HCT116 (cell line): Measurements from ENCODE around the gene METTL24. TPM values are rescaled to one million over a fixed set of nuclear protein-coding genes. Genes with fewer than 3 reads are reported as not detected.

ENCODE experiments used
- ATAC-seq: fragments of 200-7000 bp; cut with Tn5 transposase; 2 replicates; pipeline ENCODE4 v1.9.1; 2020; ENCODE audit warnings: mild to moderate bottlenecking, moderate library complexity
- BruUV-seq: library from RNA; stranded (reverse); fragments of 400-500 nt; replicated peaks from 2 replicates; lab custom pipeline; 2021; lab: Mats Ljungman, UMichigan
- CTCF ChIA-PET: fragments of 300-600 bp; sonication (Branson Sonifier 250); formaldehyde crosslinking; loops from one replicate; lab custom pipeline; 2021; ENCODE audit warnings: antibody characterized with exemption; lab: Charles Lee
- POLR2A ChIA-PET: fragments of 300-600, 350-600 bp; sonication (Branson Sonifier 250); formaldehyde crosslinking; loops from one replicate; lab custom pipeline; 2021; ENCODE audit warnings: antibody characterized with exemption; lab: Charles Lee
- RAD21 ChIA-PET, 2 experiments: fragments of 300-600 bp; sonication (Branson Sonifier 250); formaldehyde crosslinking; loops; one replicate each; lab custom pipeline; 2023; ENCODE audit warnings: low total read pairs in 2 of 2; ENCODE audit not compliant: uncharacterized antibody in 2 of 2, unreplicated experiment in 2 of 2, low non-redundant PET in 1 of 2; lab: Charles Lee
- DNase-seq: peaks from one replicate; pipeline ENCODE4 v3.0.0-alpha.2; 2010; ENCODE audit warnings: low read depth, low spot score
- H2AFZ ChIP-seq: fragments of 200-600 bp; shearing (Covaris generic), sonication (generic); 2 replicates; pipeline ENCODE4 v1.6.1; 2017; ENCODE audit warnings: low read depth, mixed run types, mixed read lengths, antibody characterized with exemption, low read length; ENCODE audit not compliant: poor library complexity, severe bottlenecking
- H3K27ac ChIP-seq: 2 replicates; pipeline ENCODE4 v1.5.1; 2012; ENCODE audit warnings: low read depth, low read length
- H3K27me3 ChIP-seq: fragments of 200-600 bp; sonication (generic); 2 replicates; pipeline ENCODE4 v1.6.1; 2016; ENCODE audit warnings: mixed run types, low read length, mixed read lengths; ENCODE audit not compliant: insufficient read depth
- H3K36me3 ChIP-seq, 2 experiments: fragments of 200-500 bp in 1 of 2; fragments of 200-600 bp in 1 of 2; sonication (Bioruptor generic) in 1 of 2; sonication (generic) in 1 of 2; 2 replicates each; pipeline versions ENCODE4 v1.5.1 to v1.6.1; 2014 to 2016; ENCODE audit warnings: low read length in 2 of 2, inconsistent platforms in 1 of 2, mixed read lengths in 1 of 2, mixed run types in 1 of 2; ENCODE audit not compliant: insufficient read depth in 2 of 2, control insufficient read depth in 1 of 2
- H3K4me1 ChIP-seq, 2 experiments: fragments of 200-600 bp in 1 of 2; sonication (generic) in 1 of 2; 2 replicates each; pipeline versions ENCODE4 v1.5.1 to v1.6.1; 2012 to 2017; ENCODE audit warnings: low read length in 2 of 2, inconsistent platforms in 1 of 2, mild to moderate bottlenecking in 1 of 2, mixed read lengths in 1 of 2, mixed run types in 1 of 2, moderate library complexity in 1 of 2; ENCODE audit not compliant: insufficient read depth in 2 of 2, control insufficient read depth in 1 of 2
- H3K4me2 ChIP-seq: fragments of 200-600 bp; sonication (generic); 2 replicates; pipeline ENCODE4 v1.6.1; 2017; ENCODE audit warnings: mixed run types, low read length, mixed read lengths
- H3K4me3 ChIP-seq, 2 experiments: fragments of 200-600 bp in 1 of 2; sonication (generic) in 1 of 2; replicated peaks in 1 of 2; 2 replicates each; pipeline ENCODE4 v1.5.1; 2011 to 2016; ENCODE audit warnings: low read length in 2 of 2, control low read depth in 1 of 2, low read depth in 1 of 2, mild to moderate bottlenecking in 1 of 2, mixed read lengths in 1 of 2, mixed run types in 1 of 2
- H3K79me2 ChIP-seq: fragments of 200-600 bp; sonication (generic); 2 replicates; pipeline ENCODE4 v1.6.1; 2017; ENCODE audit warnings: mild to moderate bottlenecking, mixed run types, low read length, moderate library complexity, mixed read lengths; ENCODE audit not compliant: insufficient read depth
- H3K9ac ChIP-seq: fragments of 200-600 bp; sonication (generic); 2 replicates; pipeline ENCODE4 v1.6.1; 2016; ENCODE audit warnings: low read length, mixed read lengths
- H3K9me2 ChIP-seq: fragments of 200-600 bp; sonication (generic), shearing (Covaris generic); 2 replicates; pipeline ENCODE4 v1.6.1; 2017; ENCODE audit warnings: mixed run types, mild to moderate bottlenecking, moderate library complexity; ENCODE audit not compliant: insufficient read depth
- H3K9me3 ChIP-seq, 2 experiments: fragments of 200-500 bp in 1 of 2; fragments of 200-600 bp in 1 of 2; sonication (Bioruptor generic) in 1 of 2; sonication (generic) in 1 of 2; 2 replicates each; pipeline ENCODE4 v1.6.1; 2014 to 2017; ENCODE audit warnings: low read length in 2 of 2, mixed read lengths in 2 of 2, inconsistent platforms in 1 of 2, low read depth in 1 of 2, mild to moderate bottlenecking in 1 of 2, mixed run types in 1 of 2, moderate library complexity in 1 of 2; ENCODE audit not compliant: control insufficient read depth in 1 of 2, insufficient read depth in 1 of 2
- H4K20me1 ChIP-seq: fragments of 200-600 bp; sonication (generic), shearing (Covaris generic); 2 replicates; pipeline ENCODE4 v1.6.1; 2017; ENCODE audit warnings: mixed run types, mild to moderate bottlenecking, moderate library complexity; ENCODE audit not compliant: insufficient read depth
- CEBPB ChIP-seq: IDR thresholded peaks from 2 replicates; pipeline ENCODE4 v1.6.1; 2012; ENCODE audit warnings: low read depth
- ELF1 ChIP-seq: IDR thresholded peaks from 2 replicates; pipeline ENCODE4 v1.6.1; 2012; ENCODE audit warnings: low read depth, borderline replicate concordance
- EZH2phosphoT487 ChIP-seq: fragments of 200-600 bp; IDR thresholded peaks from 2 replicates; pipeline ENCODE4 v1.6.1; 2018; ENCODE audit warnings: antibody characterized with exemption, borderline replicate concordance
- SRF ChIP-seq: IDR thresholded peaks from 2 replicates; pipeline ENCODE4 v1.6.1; 2012; ENCODE audit warnings: low read depth
- ZFX ChIP-seq: fragments of 450-650 bp; IDR thresholded peaks from 2 replicates; pipeline ENCODE4 v1.6.1; 2017
- ZNF274 ChIP-seq: fragments of 200-500 bp; sonication (Bioruptor generic); IDR thresholded peaks from 2 replicates; pipeline ENCODE4 v1.6.1; 2014; ENCODE audit warnings: mild to moderate bottlenecking, low read depth, low read length, inconsistent platforms
- intact Hi-C: fragments of 100-400 bp; cut with micrococcal nuclease; formaldehyde crosslinking; loops from 2 replicates; pipeline ENCODE4 v1.10.0; 2022
- total RNA-seq: library from RNA; stranded (reverse); gene quantifications from one replicate; pipeline ENCODE4 v1.2.1, GENCODE V29; 2021; ENCODE audit not compliant: unreplicated experiment
- TF ChIP-seq, protein P1 (sequence below), 3 experiments: fragments of 200-600 bp in 1 of 3; sonication (generic) in 1 of 3; IDR thresholded peaks in 2 of 3; conservative IDR thresholded peaks in 1 of 3; 2 replicates each; pipeline ENCODE4 v1.5.1; 2012 to 2017; ENCODE audit warnings: low read depth in 2 of 3, low read length in 2 of 3, antibody characterized with exemption in 1 of 3, borderline replicate concordance in 1 of 3, control low read depth in 1 of 3, mild to moderate bottlenecking in 1 of 3, mixed read lengths in 1 of 3, mixed run types in 1 of 3, moderate library complexity in 1 of 3; ENCODE audit not compliant: insufficient read depth in 1 of 3
- TF ChIP-seq, protein P2 (sequence below): IDR thresholded peaks from 2 replicates; pipeline ENCODE4 v1.6.1; 2012
- TF ChIP-seq, protein P3 (sequence below): IDR thresholded peaks from 2 replicates; pipeline ENCODE4 v1.6.1; 2011; ENCODE audit warnings: mild to moderate bottlenecking, low read length, moderate library complexity; ENCODE audit not compliant: insufficient replicate concordance; ENCODE audit errors: extremely low read depth
- TF ChIP-seq, protein P4 (sequence below): IDR thresholded peaks from 2 replicates; pipeline ENCODE4 v1.6.1; 2012

The METTL24 gene
- total RNA-seq, 1 experiment from 2014 or later, result not detected

DNA sequence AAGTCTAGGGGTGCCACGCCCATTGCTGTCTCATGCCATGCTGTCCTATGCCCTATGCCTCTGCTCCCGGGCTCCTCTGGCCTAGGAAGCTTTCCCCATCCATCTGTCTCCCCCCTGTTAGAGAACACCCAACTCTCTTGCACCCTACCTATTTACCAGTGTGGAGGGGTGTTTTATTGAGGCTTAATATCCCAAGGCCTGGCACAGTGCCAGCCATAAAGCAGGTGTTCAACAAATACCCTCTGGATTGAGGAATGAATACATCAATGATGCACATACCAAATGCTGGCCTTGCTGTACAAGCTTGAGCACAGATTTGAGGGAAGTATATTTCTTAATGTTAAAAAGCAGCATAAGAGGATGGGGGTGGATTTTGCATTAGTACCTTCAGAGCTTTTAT, 38.3 kb downstream of the METTL24 start:
- Histone ChIP-seq H3K9me3 (no peaks in the 10 kb centered on the region), H3K4me1 (no peaks in the 10 kb centered on the region), H3K27ac (no peak overlapping the region), H3K9ac (no peak overlapping the region), H2AFZ (no peak overlapping the region), H3K79me2 (no peaks in the 10 kb centered on the region), H3K36me3 (no peaks in the 10 kb centered on the region), H3K4me3 (no peak overlapping the region), H3K27me3 (peaks cover 16% of the 10 kb centered on the region; the same call in 1 of the 2 replicates), H4K20me1 (no peaks in the 10 kb centered on the region), H3K4me2 (no peak overlapping the region), H3K9me2 (no peaks in the 10 kb centered on the region)
- TF ChIP-seq, protein P1, sequence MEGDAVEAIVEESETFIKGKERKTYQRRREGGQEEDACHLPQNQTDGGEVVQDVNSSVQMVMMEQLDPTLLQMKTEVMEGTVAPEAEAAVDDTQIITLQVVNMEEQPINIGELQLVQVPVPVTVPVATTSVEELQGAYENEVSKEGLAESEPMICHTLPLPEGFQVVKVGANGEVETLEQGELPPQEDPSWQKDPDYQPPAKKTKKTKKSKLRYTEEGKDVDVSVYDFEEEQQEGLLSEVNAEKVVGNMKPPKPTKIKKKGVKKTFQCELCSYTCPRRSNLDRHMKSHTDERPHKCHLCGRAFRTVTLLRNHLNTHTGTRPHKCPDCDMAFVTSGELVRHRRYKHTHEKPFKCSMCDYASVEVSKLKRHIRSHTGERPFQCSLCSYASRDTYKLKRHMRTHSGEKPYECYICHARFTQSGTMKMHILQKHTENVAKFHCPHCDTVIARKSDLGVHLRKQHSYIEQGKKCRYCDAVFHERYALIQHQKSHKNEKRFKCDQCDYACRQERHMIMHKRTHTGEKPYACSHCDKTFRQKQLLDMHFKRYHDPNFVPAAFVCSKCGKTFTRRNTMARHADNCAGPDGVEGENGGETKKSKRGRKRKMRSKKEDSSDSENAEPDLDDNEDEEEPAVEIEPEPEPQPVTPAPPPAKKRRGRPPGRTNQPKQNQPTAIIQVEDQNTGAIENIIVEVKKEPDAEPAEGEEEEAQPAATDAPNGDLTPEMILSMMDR (IDR thresholded peaks at IDR 0.05 in 2 of 3, conservative IDR thresholded peaks at IDR 0.05 in 1 of 3; ENCODE audit: borderline replicate concordance in 1 of 3, insufficient read depth in 1 of 3, low read depth in 2 of 3, low read length in 2 of 3), result no peak
- TF ChIP-seq EZH2phosphoT487, result no peak
- no peak for TF ChIP-seq ELF1
- BruUV-seq, result no TSS peak
- ChIA-PET CTCF (no interaction called here), POLR2A (no interaction called here), RAD21 (no interaction called here)
- ATAC-seq, result no peak
- no peak for DNase-seq
- intact Hi-C loops, result no loop called here

DNA sequence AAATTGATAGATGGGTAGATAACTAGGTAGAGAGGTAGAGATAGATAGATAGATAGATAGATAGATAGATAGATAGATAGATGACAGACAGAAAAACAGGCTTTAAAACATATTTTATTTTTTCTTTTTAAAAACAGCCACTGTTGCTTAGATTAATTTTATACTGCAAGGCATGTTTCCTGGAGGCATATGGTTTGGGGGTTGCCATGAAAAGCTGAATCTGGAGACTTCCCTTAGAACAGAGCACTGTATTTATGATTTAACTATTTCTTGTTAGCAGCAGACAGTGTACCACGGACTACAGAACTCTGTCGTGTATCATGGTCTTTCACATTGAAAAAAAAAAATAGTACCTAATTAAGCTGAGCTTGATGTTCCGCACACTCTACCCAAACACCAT, 38.8 kb downstream of the METTL24 start:
- no TSS peak for BruUV-seq
- H3K27me3 ChIP-seq, result peaks cover 16% of the 10 kb centered on the region; the same call in 1 of the 2 replicates
- TF ChIP-seq SRF (no peak), ZFX (no peak), EZH2phosphoT487 (no peak), ZNF274 (no peak), CEBPB (no peak), ELF1 (no peak)
- TF ChIP-seq, protein P2, sequence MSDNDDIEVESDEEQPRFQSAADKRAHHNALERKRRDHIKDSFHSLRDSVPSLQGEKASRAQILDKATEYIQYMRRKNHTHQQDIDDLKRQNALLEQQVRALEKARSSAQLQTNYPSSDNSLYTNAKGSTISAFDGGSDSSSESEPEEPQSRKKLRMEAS, result no peak
- TF ChIP-seq, protein P3, sequence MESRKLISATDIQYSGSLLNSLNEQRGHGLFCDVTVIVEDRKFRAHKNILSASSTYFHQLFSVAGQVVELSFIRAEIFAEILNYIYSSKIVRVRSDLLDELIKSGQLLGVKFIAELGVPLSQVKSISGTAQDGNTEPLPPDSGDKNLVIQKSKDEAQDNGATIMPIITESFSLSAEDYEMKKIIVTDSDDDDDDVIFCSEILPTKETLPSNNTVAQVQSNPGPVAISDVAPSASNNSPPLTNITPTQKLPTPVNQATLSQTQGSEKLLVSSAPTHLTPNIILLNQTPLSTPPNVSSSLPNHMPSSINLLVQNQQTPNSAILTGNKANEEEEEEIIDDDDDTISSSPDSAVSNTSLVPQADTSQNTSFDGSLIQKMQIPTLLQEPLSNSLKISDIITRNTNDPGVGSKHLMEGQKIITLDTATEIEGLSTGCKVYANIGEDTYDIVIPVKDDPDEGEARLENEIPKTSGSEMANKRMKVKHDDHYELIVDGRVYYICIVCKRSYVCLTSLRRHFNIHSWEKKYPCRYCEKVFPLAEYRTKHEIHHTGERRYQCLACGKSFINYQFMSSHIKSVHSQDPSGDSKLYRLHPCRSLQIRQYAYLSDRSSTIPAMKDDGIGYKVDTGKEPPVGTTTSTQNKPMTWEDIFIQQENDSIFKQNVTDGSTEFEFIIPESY, result no peak
- TF ChIP-seq, protein P4, sequence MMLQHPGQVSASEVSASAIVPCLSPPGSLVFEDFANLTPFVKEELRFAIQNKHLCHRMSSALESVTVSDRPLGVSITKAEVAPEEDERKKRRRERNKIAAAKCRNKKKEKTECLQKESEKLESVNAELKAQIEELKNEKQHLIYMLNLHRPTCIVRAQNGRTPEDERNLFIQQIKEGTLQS, result no peak
- DNase-seq (no peak), ATAC-seq (no peak)
- no peaks in the 10 kb centered on the region for H3K9me2 ChIP-seq
- H2AFZ ChIP-seq, result no peak overlapping the region
- no peak overlapping the region for H3K9ac ChIP-seq
- H3K36me3 ChIP-seq, result no peaks in the 10 kb centered on the region
- POLR2A ChIA-PET, result no interaction called here
- no peaks in the 10 kb centered on the region for H3K9me3 ChIP-seq
- H3K4me1 ChIP-seq, result no peaks in the 10 kb centered on the region
- RAD21 ChIA-PET, result no interaction called here
- no peak overlapping the region for H3K4me3 ChIP-seq
- no peaks in the 10 kb centered on the region for H3K79me2 ChIP-seq
- intact Hi-C loops, result no loop called here
- H4K20me1 ChIP-seq, result no peaks in the 10 kb centered on the region
- no peak overlapping the region for H3K27ac ChIP-seq
- H3K4me2 ChIP-seq, result no peak overlapping the region
- CTCF ChIA-PET, result no interaction called here
